ENCODE measurements around the gene LIPJ.

The LIPJ gene

GRCh38 chr10:88608052-88608732, 21.6 kb downstream of the LIPJ start:
- DNase-seq: no peak

- DNase-seq: no peak
Measured at GRCh38 chr10:88608780-88609179, 22.2 kb downstream of the LIPJ start.

GRCh38 chr10:88616250-88616977, 29.9 kb downstream of the LIPJ start:
- no peak for DNase-seq

GRCh38 chr10:88617772-88618300, 31.3 kb downstream of the LIPJ start:
- DNase-seq: no peak

GRCh38 chr10:88618496-88618895, 31.9 kb downstream of the LIPJ start:
- no peak for DNase-seq

- DNase-seq: no peak
Measured at GRCh38 chr10:88620441-88620840, 33.9 kb downstream of the LIPJ start.

- no peak for DNase-seq
Measured at GRCh38 chr10:88623835-88624234, 37.3 kb downstream of the LIPJ start.

- DNase-seq: no peak
Measured at GRCh38 chr10:88624840-88625239, 38.3 kb downstream of the LIPJ start.

GRCh38 chr10:88640186-88640585, 53.6 kb downstream of the LIPJ start:
- DNase-seq: no peak

GRCh38 chr10:88642209-88642608, 55.6 kb downstream of the LIPJ start:
- DNase-seq: no peak

GRCh38 chr10:88642963-88643362, 56.4 kb downstream of the LIPJ start:
- no peak for DNase-seq

- no peak for DNase-seq
Measured at GRCh38 chr10:88647061-88647615, 60.6 kb downstream of the LIPJ start.

- no peak for DNase-seq
Measured at GRCh38 chr10:88651101-88651551, 64.6 kb downstream of the LIPJ start.

- no peak for DNase-seq
Measured at GRCh38 chr10:88652616-88653015, 66.1 kb downstream of the LIPJ start.
